Activated CD8-positive, alpha-beta T cell treated with anti-CD3 and anti-CD28 coated beads for 36 hours (primary cell): ENCODE results near the gene STUM. TPM values are rescaled to one million over a fixed set of nuclear protein-coding genes. Genes with fewer than 3 reads are reported as not detected.

Experiments
- ATAC-seq: fragments of 200-7000 bp; cut with Tn5 transposase; one replicate; pipeline ENCODE4 v1.10.0; 2021; ENCODE audit warnings: mild to moderate bottlenecking, moderate library complexity
- CTCF ChIA-PET: fragments of 350-600 bp; sonication (Branson Sonifier 250); formaldehyde crosslinking; loops from one replicate; lab custom pipeline; 2021; ENCODE audit warnings: antibody characterized with exemption; lab: Charles Lee
- POLR2A ChIA-PET: fragments of 350-600 bp; sonication (Branson Sonifier 250); formaldehyde crosslinking; loops from one replicate; lab custom pipeline; 2021; ENCODE audit warnings: antibody characterized with exemption; lab: Charles Lee
- DNase-seq: peaks from one replicate; pipeline ENCODE4 v3.0.0-alpha.2; 2020
- H3K27ac Mint-ChIP-seq: one replicate; pipeline ENCODE4 v1.8.0; 2021; ENCODE audit warnings: mild to moderate bottlenecking, mixed read lengths
- H3K27me3 Mint-ChIP-seq: one replicate; pipeline ENCODE4 v1.8.0; 2021; ENCODE audit warnings: mixed read lengths
- H3K36me3 Mint-ChIP-seq: one replicate; pipeline ENCODE4 v1.8.0; 2021; ENCODE audit warnings: low read depth, mixed read lengths
- H3K4me1 Mint-ChIP-seq: one replicate; pipeline ENCODE4 v1.8.0; 2021; ENCODE audit warnings: low read depth, mixed read lengths
- H3K4me3 Mint-ChIP-seq: one replicate; pipeline ENCODE4 v1.8.0; 2021; ENCODE audit warnings: mild to moderate bottlenecking, moderate library complexity, mixed read lengths
- H3K9me3 Mint-ChIP-seq: one replicate; pipeline ENCODE4 v1.8.0; 2021; ENCODE audit warnings: mixed read lengths
- CTCF ChIP-seq: fragments of 200-600 bp; IDR thresholded peaks from one replicate; pipeline ENCODE4 v1.8.0; 2022; ENCODE audit warnings: antibody characterized with exemption, mild to moderate bottlenecking
- intact Hi-C: fragments of 100-400 bp; cut with micrococcal nuclease; formaldehyde crosslinking; loops from one replicate; pipeline ENCODE4 v1.10.0; 2022
- total RNA-seq, 2 experiments: library from RNA; stranded (reverse); gene quantifications; one replicate each; pipeline ENCODE4 v1.2.3, GENCODE V29; 2021

STUM gene
- total RNA-seq, 2 experiments from 2014 or later = not detected

- POLR2A ChIA-PET = interaction anchor here (0.8 to 5.2 kb wide), 14 partner anchors 8 to 83 kb away, joined by 3 to 32 read pairs (median 6); no protein-coding TSS in a partner anchor
- H3K9me3 Mint-ChIP-seq = no peaks in the 10 kb centered on the region
- peak; percentile 31 for DNase-seq
- peaks cover 7% of the 10 kb centered on the region for H3K36me3 Mint-ChIP-seq
- peak; percentile 3 for ATAC-seq
- CTCF ChIA-PET = interaction anchor here (0.8 to 7.0 kb wide), 14 partner anchors 8 to 175 kb away, joined by 3 to 50 read pairs (median 4); no protein-coding TSS in a partner anchor
- intact Hi-C loops = loop anchor here (5.0 kb wide), 1 partner anchor 33 kb away; no protein-coding TSS in a partner anchor
- H3K4me1 Mint-ChIP-seq = peaks cover 44% of the 10 kb centered on the region
- H3K4me3 Mint-ChIP-seq = peak overlapping the region; percentile 74
- H3K27ac Mint-ChIP-seq = no peak overlapping the region
- TF ChIP-seq CTCF = no peak
- H3K27me3 Mint-ChIP-seq = no peaks in the 10 kb centered on the region
These were observed 105.6 kb downstream of the STUM start for GRCh38 chr1:226654046-226654667.

GRCh38 chr1:226654668-226655055 lies 106.1 kb downstream of the STUM start:
- Mint-ChIP-seq H3K4me1 (peaks cover 44% of the 10 kb centered on the region), H3K4me3 (peak overlapping the region; percentile 74), H3K9me3 (no peaks in the 10 kb centered on the region), H3K27ac (no peak overlapping the region), H3K27me3 (no peaks in the 10 kb centered on the region), H3K36me3 (peaks cover 4% of the 10 kb centered on the region)
- POLR2A ChIA-PET = interaction anchor here (0.6 to 5.2 kb wide), 13 partner anchors 8 to 82 kb away, joined by 3 to 32 read pairs (median 5); no protein-coding TSS in a partner anchor
- intact Hi-C loops = loop anchor here (5.0 kb wide), 1 partner anchor 33 kb away; no protein-coding TSS in a partner anchor
- CTCF ChIA-PET = interaction anchor here (0.8 to 7.0 kb wide), 12 partner anchors 8 to 172 kb away, joined by 3 to 50 read pairs (median 4); no protein-coding TSS in a partner anchor
- DNase-seq (no peak), ATAC-seq (no peak)
- no peak for TF ChIP-seq CTCF

- ATAC-seq (no peak), DNase-seq (peak; percentile 52)
- ChIA-PET POLR2A (interaction anchor here (0.6 to 5.2 kb wide), 6 partner anchors 12 to 75 kb away, joined by 3 to 32 read pairs (median 4); no protein-coding TSS in a partner anchor), CTCF (interaction anchor here (1.7 to 7.0 kb wide), 2 partner anchors 32 to 171 kb away, joined by 3 to 50 read pairs; no protein-coding TSS in a partner anchor)
- Mint-ChIP-seq H3K9me3 (no peaks in the 10 kb centered on the region), H3K27me3 (no peaks in the 10 kb centered on the region), H3K36me3 (peaks cover 8% of the 10 kb centered on the region), H3K4me1 (peaks cover 52% of the 10 kb centered on the region), H3K4me3 (peak overlapping the region; percentile 74), H3K27ac (no peak overlapping the region)
- intact Hi-C loops = no loop called here
- TF ChIP-seq CTCF = no peak
These were observed 106.9 kb downstream of the STUM start for GRCh38 chr1:226655251-226656163.

- Mint-ChIP-seq H3K27ac (no peak overlapping the region), H3K27me3 (no peaks in the 10 kb centered on the region), H3K4me3 (peak overlapping the region; percentile 74), H3K9me3 (no peaks in the 10 kb centered on the region), H3K36me3 (peaks cover 15% of the 10 kb centered on the region), H3K4me1 (peaks cover 59% of the 10 kb centered on the region)
- ChIA-PET POLR2A (interaction anchor here (0.9 to 5.2 kb wide), 5 partner anchors 9 to 74 kb away, joined by 4 to 32 read pairs (median 4); no protein-coding TSS in a partner anchor), CTCF (interaction anchor here (1.6 to 7.0 kb wide), 2 partner anchors 32 kb away, joined by 9 to 50 read pairs; no protein-coding TSS in a partner anchor)
- DNase-seq (no peak), ATAC-seq (no peak)
- no peak for TF ChIP-seq CTCF
- intact Hi-C loops = no loop called here
These were observed 107.6 kb downstream of the STUM start for GRCh38 chr1:226656201-226656600.
